ENCODE data around the gene NETO2. TPM values are rescaled to one million over a fixed set of nuclear protein-coding genes. Genes with fewer than 3 reads are reported as not detected.
A peak's percentile ranks its signal among the peaks of the same experiment; 100 is the strongest.
"Not testable (repeated sequence)": the region's sequence is repeated elsewhere in the genome, so short reads cannot be mapped to it uniquely, and the experiment has no call there.

The NETO2 gene
- total and polyA plus RNA-seq, 2 donors from 2014 or later: 1.4 to 4.8 TPM

- no peaks in the 10 kb centered on the region for H3K4me1 ChIP-seq (ENCODE audit: control insufficient read depth in 2 of 3, insufficient read depth in 2 of 3, low read depth in 1 of 3, low read length in 3 of 3)
- TF ChIP-seq, protein P1, sequence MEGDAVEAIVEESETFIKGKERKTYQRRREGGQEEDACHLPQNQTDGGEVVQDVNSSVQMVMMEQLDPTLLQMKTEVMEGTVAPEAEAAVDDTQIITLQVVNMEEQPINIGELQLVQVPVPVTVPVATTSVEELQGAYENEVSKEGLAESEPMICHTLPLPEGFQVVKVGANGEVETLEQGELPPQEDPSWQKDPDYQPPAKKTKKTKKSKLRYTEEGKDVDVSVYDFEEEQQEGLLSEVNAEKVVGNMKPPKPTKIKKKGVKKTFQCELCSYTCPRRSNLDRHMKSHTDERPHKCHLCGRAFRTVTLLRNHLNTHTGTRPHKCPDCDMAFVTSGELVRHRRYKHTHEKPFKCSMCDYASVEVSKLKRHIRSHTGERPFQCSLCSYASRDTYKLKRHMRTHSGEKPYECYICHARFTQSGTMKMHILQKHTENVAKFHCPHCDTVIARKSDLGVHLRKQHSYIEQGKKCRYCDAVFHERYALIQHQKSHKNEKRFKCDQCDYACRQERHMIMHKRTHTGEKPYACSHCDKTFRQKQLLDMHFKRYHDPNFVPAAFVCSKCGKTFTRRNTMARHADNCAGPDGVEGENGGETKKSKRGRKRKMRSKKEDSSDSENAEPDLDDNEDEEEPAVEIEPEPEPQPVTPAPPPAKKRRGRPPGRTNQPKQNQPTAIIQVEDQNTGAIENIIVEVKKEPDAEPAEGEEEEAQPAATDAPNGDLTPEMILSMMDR (IDR thresholded peaks at IDR 0.05; ENCODE audit: borderline replicate concordance, extremely low read depth, insufficient read depth): no peak
- H3K9ac ChIP-seq (ENCODE audit: low read length in 3 of 3): no peak overlapping the region
- intact Hi-C loops (cut with DNase I): no loop called here
- H3K9me3 ChIP-seq (ENCODE audit: control insufficient read depth in 2 of 3, insufficient read depth in 1 of 3, low read length in 3 of 3): no peaks in the 10 kb centered on the region
- no peaks in the 10 kb centered on the region for H3K27me3 ChIP-seq (ENCODE audit: control insufficient read depth, insufficient read depth, low read length)
- no peak overlapping the region for H3K4me3 ChIP-seq (ENCODE audit: low read length in 3 of 3)
- H3K36me3 ChIP-seq (ENCODE audit: control insufficient read depth in 2 of 3, insufficient read depth in 3 of 3, low read length in 3 of 3): no peaks in the 10 kb centered on the region
- no peak overlapping the region for H3K27ac ChIP-seq (ENCODE audit: low read depth in 2 of 2, low read length in 2 of 2)
- FAIRE-seq (no peak), DNase-seq (no peak)
These were observed 82.5 kb downstream of the NETO2 start for GRCh38 chr16:47061204-47061603.

GRCh38 chr16:47060596-47060995, 83.1 kb downstream of the NETO2 start:
- H3K27me3 ChIP-seq (ENCODE audit: control insufficient read depth, insufficient read depth, low read length): no peaks in the 10 kb centered on the region
- DNase-seq: no peak
- H3K9me3 ChIP-seq (ENCODE audit: control insufficient read depth in 2 of 3, insufficient read depth in 1 of 3, low read length in 3 of 3): no peaks in the 10 kb centered on the region
- no peaks in the 10 kb centered on the region for H3K36me3 ChIP-seq (ENCODE audit: control insufficient read depth in 2 of 3, insufficient read depth in 3 of 3, low read length in 3 of 3)
- TF ChIP-seq, protein P1 (IDR thresholded peaks at IDR 0.05; ENCODE audit: borderline replicate concordance, extremely low read depth, insufficient read depth): no peak
- H3K4me1 ChIP-seq (ENCODE audit: control insufficient read depth in 2 of 3, insufficient read depth in 2 of 3, low read depth in 1 of 3, low read length in 3 of 3): no peaks in the 10 kb centered on the region
- H3K4me3 ChIP-seq (ENCODE audit: low read length in 3 of 3): no peak overlapping the region
- no peak for FAIRE-seq
- H3K9ac ChIP-seq (ENCODE audit: low read length in 3 of 3): no peak overlapping the region
- H3K27ac ChIP-seq (ENCODE audit: low read depth in 2 of 2, low read length in 2 of 2): no peak overlapping the region
- intact Hi-C loops (cut with DNase I): no loop called here

- H3K4me1 ChIP-seq (ENCODE audit: control insufficient read depth in 2 of 3, insufficient read depth in 2 of 3, low read depth in 1 of 3, low read length in 3 of 3): no peaks in the 10 kb centered on the region
- H3K9me3 ChIP-seq (ENCODE audit: control insufficient read depth in 2 of 3, insufficient read depth in 1 of 3, low read length in 3 of 3): no peaks in the 10 kb centered on the region
- TF ChIP-seq, protein P1 (IDR thresholded peaks at IDR 0.05; ENCODE audit: borderline replicate concordance, extremely low read depth, insufficient read depth): no peak
- no peak overlapping the region for H3K9ac ChIP-seq (ENCODE audit: low read length in 3 of 3)
- H3K27me3 ChIP-seq (ENCODE audit: control insufficient read depth, insufficient read depth, low read length): no peaks in the 10 kb centered on the region
- DNase-seq (peak in 1 of 5 donors; percentile 7), FAIRE-seq (no peak)
- no peak overlapping the region for H3K4me3 ChIP-seq (ENCODE audit: low read length in 3 of 3)
- intact Hi-C loops (cut with DNase I): no loop called here
- H3K36me3 ChIP-seq (ENCODE audit: control insufficient read depth in 2 of 3, insufficient read depth in 3 of 3, low read length in 3 of 3): no peaks in the 10 kb centered on the region
- no peak overlapping the region for H3K27ac ChIP-seq (ENCODE audit: low read depth in 2 of 2, low read length in 2 of 2)
These were observed 83.8 kb downstream of the NETO2 start for GRCh38 chr16:47059991-47060390.

GRCh38 chr16:47059130-47059529, 84.6 kb downstream of the NETO2 start:
- intact Hi-C loops (cut with DNase I); H3K9ac ChIP-seq (ENCODE audit: low read length in 3 of 3); FAIRE-seq; H3K9me3 ChIP-seq (ENCODE audit: control insufficient read depth in 2 of 3, insufficient read depth in 1 of 3, low read length in 3 of 3); H3K27me3 ChIP-seq (ENCODE audit: control insufficient read depth, insufficient read depth, low read length); DNase-seq; H3K27ac ChIP-seq (ENCODE audit: low read depth in 2 of 2, low read length in 2 of 2); H3K36me3 ChIP-seq (ENCODE audit: control insufficient read depth in 2 of 3, insufficient read depth in 3 of 3, low read length in 3 of 3); H3K4me1 ChIP-seq (ENCODE audit: control insufficient read depth in 2 of 3, insufficient read depth in 2 of 3, low read depth in 1 of 3, low read length in 3 of 3); H3K4me3 ChIP-seq (ENCODE audit: low read length in 3 of 3): not testable (repeated sequence)
